HepG2 (cell line): ENCODE measurements around the gene FAM228B.

ENCODE experiments used
- CBX5 ChIP-seq: sonication (generic); formaldehyde crosslinking; IDR thresholded peaks from 2 replicates; pipeline ENCODE4 v1.4.0; 2020; ENCODE audit warnings: missing genetic modification reagents, borderline replicate concordance
- ELF4 ChIP-seq: sonication (generic); formaldehyde crosslinking; IDR thresholded peaks from 2 replicates; pipeline ENCODE4 v1.5.0; 2020; ENCODE audit warnings: missing genetic modification reagents, mild to moderate bottlenecking, moderate library complexity, borderline replicate concordance
- ETV6 ChIP-seq: sonication (generic); formaldehyde crosslinking; conservative IDR thresholded peaks from 2 replicates; pipeline ENCODE4 v1.4.0; 2020; ENCODE audit warnings: missing genetic modification reagents
- MATR3 ChIP-seq: sonication (generic); formaldehyde crosslinking; IDR thresholded peaks from 2 replicates; pipeline ENCODE4 v1.4.0; 2020; ENCODE audit warnings: missing genetic modification reagents
- NFE2L1 ChIP-seq: sonication (generic); formaldehyde crosslinking; IDR thresholded peaks from 2 replicates; pipeline ENCODE4 v1.4.0; 2020; ENCODE audit warnings: missing genetic modification reagents, mild to moderate bottlenecking, borderline replicate concordance
- POLR2A ChIP-seq, 2 experiments: IDR thresholded peaks; 2 replicates each; pipeline ENCODE4 v1.6.1; 2011; ENCODE audit warnings: low read depth in 2 of 2, low read length in 2 of 2, mild to moderate bottlenecking in 1 of 2, moderate library complexity in 1 of 2; ENCODE audit not compliant: insufficient read depth in 1 of 2
- ZNF253 ChIP-seq: sonication (generic); formaldehyde crosslinking; IDR thresholded peaks from 2 replicates; pipeline ENCODE4 v1.8.0; 2022; ENCODE audit warnings: mild to moderate bottlenecking, missing genetic modification reagents, borderline replicate concordance
- ZNF713 ChIP-seq: sonication (generic); formaldehyde crosslinking; IDR thresholded peaks from 2 replicates; pipeline ENCODE4 v1.4.0; 2020; ENCODE audit warnings: mild to moderate bottlenecking, missing genetic modification reagents
- TF ChIP-seq, protein P1 (sequence below): sonication (generic); formaldehyde crosslinking; IDR thresholded peaks from 2 replicates; pipeline ENCODE4 v1.9.0; 2022; ENCODE audit warnings: missing genetic modification reagents, mild to moderate bottlenecking, borderline replicate concordance
- TF ChIP-seq, protein P2 (sequence below), 2 experiments: sonication (generic) in 1 of 2; formaldehyde crosslinking in 1 of 2; IDR thresholded peaks; 2 replicates each; pipeline versions ENCODE4 v1.4.0 to v1.6.1; 2016 to 2020; ENCODE audit warnings: borderline replicate concordance in 1 of 2, low read depth in 1 of 2, mild to moderate bottlenecking in 1 of 2, missing genetic modification reagents in 1 of 2
- TF ChIP-seq, protein P3 (sequence below): sonication (generic); formaldehyde crosslinking; IDR thresholded peaks from 2 replicates; pipeline ENCODE4 v1.5.0; 2020; ENCODE audit warnings: mild to moderate bottlenecking, missing genetic modification reagents, moderate library complexity
- TF ChIP-seq, protein P4 (sequence below): sonication (generic); formaldehyde crosslinking; IDR thresholded peaks from 2 replicates; pipeline ENCODE4 v1.5.0; 2020; ENCODE audit warnings: missing genetic modification reagents, mild to moderate bottlenecking, borderline replicate concordance
- TF ChIP-seq, protein P5 (sequence below): sonication (generic); formaldehyde crosslinking; IDR thresholded peaks from 2 replicates; pipeline ENCODE4 v1.4.0; 2020; ENCODE audit warnings: low read depth, missing genetic modification reagents

DNA sequence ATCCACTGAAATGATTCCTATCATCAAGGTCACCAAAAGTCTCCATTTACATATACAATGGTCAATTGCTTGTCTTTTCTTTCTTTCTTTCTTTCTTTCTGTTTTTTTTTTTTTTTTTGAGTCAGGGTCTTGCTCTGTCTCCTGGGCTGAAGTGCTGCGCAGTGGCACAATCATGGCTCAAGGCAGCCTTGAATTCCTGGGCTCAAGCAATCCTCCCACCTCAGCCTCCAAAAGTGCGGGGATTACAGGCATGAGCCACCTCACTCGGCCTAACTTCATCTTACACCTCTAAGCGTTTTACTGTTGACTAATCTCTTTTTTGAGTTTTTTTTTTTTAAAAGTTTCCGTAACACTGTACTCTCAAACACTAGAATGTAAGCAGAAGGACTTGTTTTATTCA is 48.0 kb upstream of the FAM228B start:
- TF ChIP-seq CBX5 (CRISPR knock-in tag), result no peak
- TF ChIP-seq POLR2A (IDR thresholded peaks at IDR 0.05; ENCODE audit: insufficient read depth in 1 of 2, low read depth in 2 of 2, low read length in 2 of 2), result no peak
- TF ChIP-seq, protein P1, sequence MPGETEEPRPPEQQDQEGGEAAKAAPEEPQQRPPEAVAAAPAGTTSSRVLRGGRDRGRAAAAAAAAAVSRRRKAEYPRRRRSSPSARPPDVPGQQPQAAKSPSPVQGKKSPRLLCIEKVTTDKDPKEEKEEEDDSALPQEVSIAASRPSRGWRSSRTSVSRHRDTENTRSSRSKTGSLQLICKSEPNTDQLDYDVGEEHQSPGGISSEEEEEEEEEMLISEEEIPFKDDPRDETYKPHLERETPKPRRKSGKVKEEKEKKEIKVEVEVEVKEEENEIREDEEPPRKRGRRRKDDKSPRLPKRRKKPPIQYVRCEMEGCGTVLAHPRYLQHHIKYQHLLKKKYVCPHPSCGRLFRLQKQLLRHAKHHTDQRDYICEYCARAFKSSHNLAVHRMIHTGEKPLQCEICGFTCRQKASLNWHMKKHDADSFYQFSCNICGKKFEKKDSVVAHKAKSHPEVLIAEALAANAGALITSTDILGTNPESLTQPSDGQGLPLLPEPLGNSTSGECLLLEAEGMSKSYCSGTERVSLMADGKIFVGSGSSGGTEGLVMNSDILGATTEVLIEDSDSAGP, result no peak
- no peak for TF ChIP-seq ZNF713 (CRISPR knock-in tag)
- TF ChIP-seq, protein P2, sequence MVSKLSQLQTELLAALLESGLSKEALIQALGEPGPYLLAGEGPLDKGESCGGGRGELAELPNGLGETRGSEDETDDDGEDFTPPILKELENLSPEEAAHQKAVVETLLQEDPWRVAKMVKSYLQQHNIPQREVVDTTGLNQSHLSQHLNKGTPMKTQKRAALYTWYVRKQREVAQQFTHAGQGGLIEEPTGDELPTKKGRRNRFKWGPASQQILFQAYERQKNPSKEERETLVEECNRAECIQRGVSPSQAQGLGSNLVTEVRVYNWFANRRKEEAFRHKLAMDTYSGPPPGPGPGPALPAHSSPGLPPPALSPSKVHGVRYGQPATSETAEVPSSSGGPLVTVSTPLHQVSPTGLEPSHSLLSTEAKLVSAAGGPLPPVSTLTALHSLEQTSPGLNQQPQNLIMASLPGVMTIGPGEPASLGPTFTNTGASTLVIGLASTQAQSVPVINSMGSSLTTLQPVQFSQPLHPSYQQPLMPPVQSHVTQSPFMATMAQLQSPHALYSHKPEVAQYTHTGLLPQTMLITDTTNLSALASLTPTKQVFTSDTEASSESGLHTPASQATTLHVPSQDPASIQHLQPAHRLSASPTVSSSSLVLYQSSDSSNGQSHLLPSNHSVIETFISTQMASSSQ (IDR thresholded peaks at IDR 0.05; ENCODE audit: low read depth), result no peak
- TF ChIP-seq, protein P2 (CRISPR knock-in tag; IDR thresholded peaks at IDR 0.05; ENCODE audit: borderline replicate concordance), result no peak
- TF ChIP-seq, protein P3, sequence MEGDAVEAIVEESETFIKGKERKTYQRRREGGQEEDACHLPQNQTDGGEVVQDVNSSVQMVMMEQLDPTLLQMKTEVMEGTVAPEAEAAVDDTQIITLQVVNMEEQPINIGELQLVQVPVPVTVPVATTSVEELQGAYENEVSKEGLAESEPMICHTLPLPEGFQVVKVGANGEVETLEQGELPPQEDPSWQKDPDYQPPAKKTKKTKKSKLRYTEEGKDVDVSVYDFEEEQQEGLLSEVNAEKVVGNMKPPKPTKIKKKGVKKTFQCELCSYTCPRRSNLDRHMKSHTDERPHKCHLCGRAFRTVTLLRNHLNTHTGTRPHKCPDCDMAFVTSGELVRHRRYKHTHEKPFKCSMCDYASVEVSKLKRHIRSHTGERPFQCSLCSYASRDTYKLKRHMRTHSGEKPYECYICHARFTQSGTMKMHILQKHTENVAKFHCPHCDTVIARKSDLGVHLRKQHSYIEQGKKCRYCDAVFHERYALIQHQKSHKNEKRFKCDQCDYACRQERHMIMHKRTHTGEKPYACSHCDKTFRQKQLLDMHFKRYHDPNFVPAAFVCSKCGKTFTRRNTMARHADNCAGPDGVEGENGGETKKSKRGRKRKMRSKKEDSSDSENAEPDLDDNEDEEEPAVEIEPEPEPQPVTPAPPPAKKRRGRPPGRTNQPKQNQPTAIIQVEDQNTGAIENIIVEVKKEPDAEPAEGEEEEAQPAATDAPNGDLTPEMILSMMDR, result no peak
- TF ChIP-seq ZNF253 (CRISPR knock-in tag), result no peak
- TF ChIP-seq NFE2L1 (CRISPR knock-in tag), result no peak
- TF ChIP-seq ELF4 (CRISPR knock-in tag), result no peak
- TF ChIP-seq ETV6, result no peak
- TF ChIP-seq, protein P4, sequence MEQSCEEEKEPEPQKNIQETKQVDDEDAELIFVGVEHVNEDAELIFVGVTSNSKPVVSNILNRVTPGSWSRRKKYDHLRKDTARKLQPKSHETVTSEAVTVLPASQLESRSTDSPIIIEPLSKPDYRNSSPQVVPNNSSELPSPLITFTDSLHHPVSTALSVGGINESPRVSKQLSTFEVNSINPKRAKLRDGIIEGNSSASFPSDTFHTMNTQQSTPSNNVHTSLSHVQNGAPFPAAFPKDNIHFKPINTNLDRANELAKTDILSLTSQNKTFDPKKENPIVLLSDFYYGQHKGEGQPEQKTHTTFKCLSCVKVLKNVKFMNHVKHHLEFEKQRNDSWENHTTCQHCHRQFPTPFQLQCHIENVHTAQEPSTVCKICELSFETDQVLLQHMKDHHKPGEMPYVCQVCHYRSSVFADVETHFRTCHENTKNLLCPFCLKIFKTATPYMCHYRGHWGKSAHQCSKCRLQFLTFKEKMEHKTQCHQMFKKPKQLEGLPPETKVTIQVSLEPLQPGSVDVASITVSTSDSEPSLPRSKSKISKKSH (CRISPR knock-in tag), result no peak
- TF ChIP-seq MATR3 (CRISPR knock-in tag), result no peak
- TF ChIP-seq, protein P5, sequence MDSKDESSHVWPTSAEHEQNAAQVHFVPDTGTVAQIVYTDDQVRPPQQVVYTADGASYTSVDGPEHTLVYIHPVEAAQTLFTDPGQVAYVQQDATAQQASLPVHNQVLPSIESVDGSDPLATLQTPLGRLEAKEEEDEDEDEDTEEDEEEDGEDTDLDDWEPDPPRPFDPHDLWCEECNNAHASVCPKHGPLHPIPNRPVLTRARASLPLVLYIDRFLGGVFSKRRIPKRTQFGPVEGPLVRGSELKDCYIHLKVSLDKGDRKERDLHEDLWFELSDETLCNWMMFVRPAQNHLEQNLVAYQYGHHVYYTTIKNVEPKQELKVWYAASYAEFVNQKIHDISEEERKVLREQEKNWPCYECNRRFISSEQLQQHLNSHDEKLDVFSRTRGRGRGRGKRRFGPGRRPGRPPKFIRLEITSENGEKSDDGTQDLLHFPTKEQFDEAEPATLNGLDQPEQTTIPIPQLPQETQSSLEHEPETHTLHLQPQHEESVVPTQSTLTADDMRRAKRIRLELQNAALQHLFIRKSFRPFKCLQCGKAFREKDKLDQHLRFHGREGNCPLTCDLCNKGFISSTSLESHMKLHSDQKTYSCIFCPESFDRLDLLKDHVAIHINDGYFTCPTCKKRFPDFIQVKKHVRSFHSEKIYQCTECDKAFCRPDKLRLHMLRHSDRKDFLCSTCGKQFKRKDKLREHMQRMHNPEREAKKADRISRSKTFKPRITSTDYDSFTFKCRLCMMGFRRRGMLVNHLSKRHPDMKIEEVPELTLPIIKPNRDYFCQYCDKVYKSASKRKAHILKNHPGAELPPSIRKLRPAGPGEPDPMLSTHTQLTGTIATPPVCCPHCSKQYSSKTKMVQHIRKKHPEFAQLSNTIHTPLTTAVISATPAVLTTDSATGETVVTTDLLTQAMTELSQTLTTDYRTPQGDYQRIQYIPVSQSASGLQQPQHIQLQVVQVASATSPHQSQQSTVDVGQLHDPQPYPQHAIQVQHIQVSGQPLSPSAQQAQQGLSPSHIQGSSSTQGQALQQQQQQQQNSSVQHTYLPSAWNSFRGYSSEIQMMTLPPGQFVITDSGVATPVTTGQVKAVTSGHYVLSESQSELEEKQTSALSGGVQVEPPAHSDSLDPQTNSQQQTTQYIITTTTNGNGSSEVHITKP, result no peak
